SK-N-SH (cell line): ENCODE results near the gene MYH6.
"Not testable (repeated sequence)": the region's sequence is repeated elsewhere in the genome, so short reads cannot be mapped to it uniquely, and the experiment has no call there.

ENCODE experiments used
- EZH2phosphoT487 ChIP-seq: fragments of 200-600 bp; sonication (generic); IDR thresholded peaks from 2 replicates; pipeline ENCODE4 v1.6.1; 2017; ENCODE audit warnings: low read depth, mixed run types, mild to moderate bottlenecking, antibody characterized with exemption, moderate library complexity, borderline replicate concordance
- POLR2AphosphoS5 ChIP-seq: IDR thresholded peaks from 2 replicates; pipeline ENCODE4 v1.6.1; 2012; ENCODE audit warnings: low read depth, low read length
- TEAD4 ChIP-seq: IDR thresholded peaks from 2 replicates; pipeline ENCODE4 v1.4.0; 2012; ENCODE audit warnings: mild to moderate bottlenecking, borderline replicate concordance; ENCODE audit not compliant: insufficient read depth
- TF ChIP-seq, protein P1 (sequence below): fragments of 200-600 bp; sonication (generic); IDR thresholded peaks from 2 replicates; pipeline ENCODE4 v1.6.1; 2017; ENCODE audit warnings: antibody characterized with exemption, mild to moderate bottlenecking, moderate library complexity
- TF ChIP-seq, protein P2 (sequence below): IDR thresholded peaks from 2 replicates; pipeline ENCODE4 v1.6.1; 2012; ENCODE audit warnings: mild to moderate bottlenecking, low read depth, low read length, moderate library complexity

- TF ChIP-seq, protein P1, sequence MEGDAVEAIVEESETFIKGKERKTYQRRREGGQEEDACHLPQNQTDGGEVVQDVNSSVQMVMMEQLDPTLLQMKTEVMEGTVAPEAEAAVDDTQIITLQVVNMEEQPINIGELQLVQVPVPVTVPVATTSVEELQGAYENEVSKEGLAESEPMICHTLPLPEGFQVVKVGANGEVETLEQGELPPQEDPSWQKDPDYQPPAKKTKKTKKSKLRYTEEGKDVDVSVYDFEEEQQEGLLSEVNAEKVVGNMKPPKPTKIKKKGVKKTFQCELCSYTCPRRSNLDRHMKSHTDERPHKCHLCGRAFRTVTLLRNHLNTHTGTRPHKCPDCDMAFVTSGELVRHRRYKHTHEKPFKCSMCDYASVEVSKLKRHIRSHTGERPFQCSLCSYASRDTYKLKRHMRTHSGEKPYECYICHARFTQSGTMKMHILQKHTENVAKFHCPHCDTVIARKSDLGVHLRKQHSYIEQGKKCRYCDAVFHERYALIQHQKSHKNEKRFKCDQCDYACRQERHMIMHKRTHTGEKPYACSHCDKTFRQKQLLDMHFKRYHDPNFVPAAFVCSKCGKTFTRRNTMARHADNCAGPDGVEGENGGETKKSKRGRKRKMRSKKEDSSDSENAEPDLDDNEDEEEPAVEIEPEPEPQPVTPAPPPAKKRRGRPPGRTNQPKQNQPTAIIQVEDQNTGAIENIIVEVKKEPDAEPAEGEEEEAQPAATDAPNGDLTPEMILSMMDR, result not testable (repeated sequence)
- not testable (repeated sequence) for TF ChIP-seq TEAD4, EZH2phosphoT487, POLR2AphosphoS5
- TF ChIP-seq, protein P2, sequence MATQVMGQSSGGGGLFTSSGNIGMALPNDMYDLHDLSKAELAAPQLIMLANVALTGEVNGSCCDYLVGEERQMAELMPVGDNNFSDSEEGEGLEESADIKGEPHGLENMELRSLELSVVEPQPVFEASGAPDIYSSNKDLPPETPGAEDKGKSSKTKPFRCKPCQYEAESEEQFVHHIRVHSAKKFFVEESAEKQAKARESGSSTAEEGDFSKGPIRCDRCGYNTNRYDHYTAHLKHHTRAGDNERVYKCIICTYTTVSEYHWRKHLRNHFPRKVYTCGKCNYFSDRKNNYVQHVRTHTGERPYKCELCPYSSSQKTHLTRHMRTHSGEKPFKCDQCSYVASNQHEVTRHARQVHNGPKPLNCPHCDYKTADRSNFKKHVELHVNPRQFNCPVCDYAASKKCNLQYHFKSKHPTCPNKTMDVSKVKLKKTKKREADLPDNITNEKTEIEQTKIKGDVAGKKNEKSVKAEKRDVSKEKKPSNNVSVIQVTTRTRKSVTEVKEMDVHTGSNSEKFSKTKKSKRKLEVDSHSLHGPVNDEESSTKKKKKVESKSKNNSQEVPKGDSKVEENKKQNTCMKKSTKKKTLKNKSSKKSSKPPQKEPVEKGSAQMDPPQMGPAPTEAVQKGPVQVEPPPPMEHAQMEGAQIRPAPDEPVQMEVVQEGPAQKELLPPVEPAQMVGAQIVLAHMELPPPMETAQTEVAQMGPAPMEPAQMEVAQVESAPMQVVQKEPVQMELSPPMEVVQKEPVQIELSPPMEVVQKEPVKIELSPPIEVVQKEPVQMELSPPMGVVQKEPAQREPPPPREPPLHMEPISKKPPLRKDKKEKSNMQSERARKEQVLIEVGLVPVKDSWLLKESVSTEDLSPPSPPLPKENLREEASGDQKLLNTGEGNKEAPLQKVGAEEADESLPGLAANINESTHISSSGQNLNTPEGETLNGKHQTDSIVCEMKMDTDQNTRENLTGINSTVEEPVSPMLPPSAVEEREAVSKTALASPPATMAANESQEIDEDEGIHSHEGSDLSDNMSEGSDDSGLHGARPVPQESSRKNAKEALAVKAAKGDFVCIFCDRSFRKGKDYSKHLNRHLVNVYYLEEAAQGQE, result not testable (repeated sequence)
Measured at GRCh38 chr14:23389871-23390270, 18.2 kb downstream of the MYH6 start.
